ENCODE measurements around the gene TTLL1.

TTLL1 gene

GRCh38 chr22:43088984-43089717 lies at the start of gene TTLL1:
TSS of gene TTLL1 (minus strand) at chr22:43089391. CDS start at chr22:43075586, 13,805 bp downstream.
- peak; percentile 67 to 72 for DNase-seq (ENCODE audit: low read depth in 2 of 2, low spot score in 1 of 2)

- no peak for DNase-seq (ENCODE audit: low read depth in 2 of 2, low spot score in 1 of 2)
Measured at GRCh38 chr22:43136801-43137200, 47.6 kb upstream of the TTLL1 start.

GRCh38 chr22:43136255-43136654 lies 47.1 kb upstream of the TTLL1 start:
- peak in 1 of 2 donors; percentile 25 for DNase-seq (ENCODE audit: low read depth in 2 of 2, low spot score in 1 of 2)

GRCh38 chr22:43135565-43135964 lies 46.4 kb upstream of the TTLL1 start:
- no peak for DNase-seq (ENCODE audit: low read depth in 2 of 2, low spot score in 1 of 2)

GRCh38 chr22:43134553-43134952 lies 45.4 kb upstream of the TTLL1 start:
- no peak for DNase-seq (ENCODE audit: low read depth in 2 of 2, low spot score in 1 of 2)

GRCh38 chr22:43133401-43133800 lies 44.2 kb upstream of the TTLL1 start:
- DNase-seq (ENCODE audit: low read depth in 2 of 2, low spot score in 1 of 2), result no peak

- no peak for DNase-seq (ENCODE audit: low read depth in 2 of 2, low spot score in 1 of 2)
Measured at GRCh38 chr22:43131773-43132501, 42.7 kb upstream of the TTLL1 start.

- no peak for DNase-seq (ENCODE audit: low read depth in 2 of 2, low spot score in 1 of 2)
Measured at GRCh38 chr22:43129426-43130425, 40.5 kb upstream of the TTLL1 start.

- DNase-seq (ENCODE audit: low read depth in 2 of 2, low spot score in 1 of 2), result no peak
Measured at GRCh38 chr22:43128928-43129424, 39.8 kb upstream of the TTLL1 start.

GRCh38 chr22:43128116-43128515 lies 38.9 kb upstream of the TTLL1 start:
- DNase-seq (ENCODE audit: low read depth in 2 of 2, low spot score in 1 of 2), result no peak

GRCh38 chr22:43127166-43127908 lies 38.1 kb upstream of the TTLL1 start:
- no peak for DNase-seq (ENCODE audit: low read depth in 2 of 2, low spot score in 1 of 2)

GRCh38 chr22:43126501-43127165 lies 37.4 kb upstream of the TTLL1 start:
- no peak for DNase-seq (ENCODE audit: low read depth in 2 of 2, low spot score in 1 of 2)

GRCh38 chr22:43118953-43119458 lies 29.8 kb upstream of the TTLL1 start:
- DNase-seq (ENCODE audit: low read depth in 2 of 2, low spot score in 1 of 2), result no peak

- no peak for DNase-seq (ENCODE audit: low read depth in 2 of 2, low spot score in 1 of 2)
Measured at GRCh38 chr22:43118024-43118849, 29.0 kb upstream of the TTLL1 start.

GRCh38 chr22:43116932-43117331 lies 27.7 kb upstream of the TTLL1 start:
- DNase-seq (ENCODE audit: low read depth in 2 of 2, low spot score in 1 of 2), result no peak

- DNase-seq (ENCODE audit: low read depth in 2 of 2, low spot score in 1 of 2), result no peak
Measured at GRCh38 chr22:43114958-43115357, 25.8 kb upstream of the TTLL1 start.

- DNase-seq (ENCODE audit: low read depth in 2 of 2, low spot score in 1 of 2), result no peak
Measured at GRCh38 chr22:43113526-43114251, 24.5 kb upstream of the TTLL1 start.
